Hypothalamus (tissue), 51 donors: Measurements from ENCODE around the gene CACNA2D1.
"Not testable (repeated sequence)": the region's sequence is repeated elsewhere in the genome, so short reads cannot be mapped to it uniquely, and the experiment has no call there.

Experiments used
- DNase-seq, 51 donors: peaks; one replicate each; lab custom pipeline; 2025; lab: John Stamatoyannopoulos, UW

Gene CACNA2D1

DNA sequence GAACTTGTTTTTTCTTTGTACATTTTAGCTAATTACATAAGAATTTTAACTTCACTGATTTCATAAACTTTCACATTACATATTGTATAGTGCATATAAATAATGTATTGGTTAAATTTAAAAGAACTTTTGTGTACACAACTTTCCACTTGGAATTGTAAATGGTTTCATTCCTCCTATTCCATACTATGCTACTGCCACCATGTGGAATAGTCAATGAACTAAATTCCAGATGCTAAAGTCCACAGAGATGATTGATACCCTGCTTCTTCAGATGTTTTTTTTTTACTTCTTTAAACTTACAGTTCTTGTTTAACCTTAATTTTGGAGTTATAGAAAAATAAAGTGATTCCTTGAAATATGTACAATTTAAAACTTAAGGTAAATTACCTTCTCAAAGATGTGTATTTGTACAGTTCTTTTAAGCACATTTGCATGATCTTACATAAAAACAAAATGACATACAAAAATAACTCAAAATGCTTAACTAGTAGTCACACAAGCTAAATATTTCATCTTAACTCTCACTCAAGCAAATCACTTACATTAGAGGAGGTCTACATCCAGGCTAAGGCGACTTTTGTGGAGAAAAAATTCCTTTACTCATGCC, 426.1 kb downstream of the CACNA2D1 start:
- DNase-seq: peak in 1 of 51 donors; percentile 19

DNA sequence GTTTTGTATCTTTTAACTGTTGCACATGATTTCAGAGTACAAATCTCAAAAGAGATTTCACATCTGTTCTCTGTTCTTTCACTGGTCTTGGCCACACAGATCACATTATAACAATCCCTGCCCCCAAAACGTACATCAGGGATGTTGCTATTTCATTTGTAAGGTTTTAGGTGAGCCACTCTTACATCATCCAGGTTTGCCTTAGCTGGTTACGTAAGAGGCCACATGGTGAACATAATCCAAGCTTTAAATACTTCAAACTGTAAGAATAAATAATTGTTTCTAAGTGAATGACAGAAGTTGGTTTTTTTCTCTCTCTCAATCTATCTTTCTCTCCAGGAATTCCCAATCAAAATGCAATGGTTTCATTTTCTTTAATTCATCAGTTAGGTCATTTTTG, 427.8 kb downstream of the CACNA2D1 start:
- DNase-seq: no peak

DNA sequence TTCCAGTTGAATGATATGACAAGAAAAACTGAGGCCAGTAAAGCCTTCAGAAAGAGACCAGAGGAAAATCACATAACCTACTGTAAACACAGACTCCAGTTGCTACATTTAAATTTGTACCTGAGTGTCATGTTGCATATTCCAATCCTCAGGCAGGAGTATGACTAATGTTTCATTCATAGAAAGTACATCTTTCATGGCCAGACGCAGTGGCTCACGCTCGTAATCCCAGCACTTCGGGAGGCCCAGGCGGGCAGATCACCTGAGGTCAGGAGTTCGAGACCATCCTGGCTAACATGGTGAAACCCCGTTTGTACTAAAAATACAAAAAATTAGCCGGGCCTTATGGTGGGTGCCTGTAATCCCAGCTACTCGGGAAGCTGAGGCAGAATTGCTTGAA, 429.0 kb downstream of the CACNA2D1 start:
- not testable (repeated sequence) for DNase-seq

DNA sequence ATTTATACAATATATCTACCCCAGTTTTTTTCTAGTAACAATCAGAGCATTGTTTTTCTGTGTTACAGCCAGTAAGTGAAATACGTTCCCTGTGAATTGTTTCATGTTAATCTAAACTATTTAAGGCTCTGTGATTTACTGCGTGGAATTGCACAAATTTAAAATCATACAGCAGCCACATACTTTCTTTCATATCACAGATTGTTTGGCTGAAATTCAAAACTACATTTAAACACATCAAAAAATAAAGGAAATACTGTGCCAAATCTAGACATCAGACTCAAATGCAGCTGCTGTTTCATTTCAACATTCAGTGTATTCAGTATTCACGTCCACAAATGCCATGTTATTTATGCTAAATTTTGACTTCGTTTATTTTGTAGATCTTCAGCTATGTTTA, 431.1 kb downstream of the CACNA2D1 start:
- DNase-seq: peak in 1 of 51 donors; percentile 9

DNA sequence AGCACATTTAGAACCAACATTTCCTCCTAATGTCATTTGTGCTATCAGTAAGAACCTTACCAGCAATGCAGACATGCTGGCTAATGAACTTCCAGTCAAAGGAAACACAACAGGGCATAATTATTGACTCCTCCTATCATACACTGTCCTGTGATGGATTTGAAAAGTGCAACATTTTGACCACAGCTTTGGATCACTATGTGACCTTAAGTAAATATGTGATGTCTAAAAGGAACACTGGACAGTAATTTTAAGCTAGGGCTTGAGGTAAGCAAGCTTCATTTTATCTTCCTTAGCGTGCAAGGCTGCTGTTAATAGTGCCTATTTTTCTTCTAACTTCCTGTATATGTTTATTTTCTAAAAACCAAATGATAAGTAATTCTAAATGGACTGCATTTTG, 433.2 kb downstream of the CACNA2D1 start:
- no peak for DNase-seq

DNA sequence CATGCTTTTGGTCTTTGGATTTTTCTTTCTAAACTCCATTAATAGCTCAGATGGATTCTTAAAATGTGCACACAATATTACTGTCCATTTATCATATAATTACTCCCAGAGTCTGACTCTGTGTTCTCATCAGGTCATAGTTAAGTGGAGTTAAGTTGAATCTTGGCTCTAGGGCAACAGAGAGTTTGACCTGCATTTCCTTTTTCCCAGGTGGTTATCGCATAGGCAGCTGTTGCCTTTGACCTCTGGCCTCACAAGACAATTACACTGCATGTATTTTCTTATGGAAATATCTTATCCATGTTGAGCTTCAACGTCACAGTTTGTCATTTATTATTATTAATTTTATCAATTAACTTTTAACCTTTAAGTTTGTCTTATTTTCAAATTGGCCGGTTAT, 436.3 kb downstream of the CACNA2D1 start:
- DNase-seq: no peak

DNA sequence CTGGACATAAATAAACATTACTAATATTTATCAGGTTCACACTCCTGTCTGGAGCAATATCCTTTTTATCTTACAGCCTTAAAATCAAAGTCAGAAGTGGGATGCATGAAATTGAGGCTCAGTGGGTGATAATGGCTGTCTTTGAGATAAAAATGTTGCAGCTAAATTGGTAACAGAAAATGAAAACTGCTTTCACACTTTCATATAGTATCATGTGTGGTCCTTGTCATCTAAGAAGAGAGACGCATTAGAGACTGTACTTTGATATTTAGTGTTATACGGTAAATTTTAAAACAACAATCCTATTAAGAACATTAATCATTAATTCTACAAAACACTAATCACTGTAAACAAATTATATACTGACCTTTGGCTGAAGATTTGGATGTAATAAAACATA, 438.5 kb downstream of the CACNA2D1 start:
- no peak for DNase-seq

DNA sequence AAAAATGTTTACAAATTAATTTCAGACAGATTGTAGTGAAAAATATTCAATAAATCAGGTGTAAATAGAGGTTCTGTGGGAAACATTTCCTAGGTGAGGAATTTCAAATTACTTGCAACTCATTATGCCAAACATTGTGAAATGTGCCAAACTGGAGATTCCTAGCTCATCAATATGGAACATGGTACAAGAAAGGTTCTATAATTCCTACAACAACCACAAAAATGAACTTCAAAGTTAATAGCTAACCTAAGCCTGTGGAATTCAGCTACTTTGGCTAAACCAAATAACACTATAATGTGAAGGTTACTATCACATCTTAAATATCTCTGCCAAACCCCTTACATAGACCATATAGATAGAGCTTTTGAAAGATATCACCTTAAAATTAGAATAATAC, 450.4 kb downstream of the CACNA2D1 start:
- no peak for DNase-seq

DNA sequence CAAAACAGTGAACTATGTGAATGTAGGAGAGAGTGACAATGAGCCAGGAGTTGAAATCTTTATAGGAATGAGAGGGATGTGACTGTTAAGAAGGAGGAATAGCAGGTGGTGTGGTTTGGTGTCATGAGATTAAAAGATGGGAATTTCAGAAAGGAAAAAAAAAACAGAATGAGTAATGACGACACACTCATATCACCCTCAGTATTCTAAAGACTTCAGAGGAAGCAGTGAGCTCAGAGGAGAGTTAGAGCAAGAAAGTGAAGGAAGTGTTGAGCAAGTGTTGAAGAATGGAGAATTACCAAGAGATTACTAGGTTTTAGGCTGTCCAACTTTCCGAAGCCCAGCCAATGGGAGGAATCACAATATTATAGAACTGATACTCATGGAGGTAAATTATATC, 453.2 kb downstream of the CACNA2D1 start:
- no peak for DNase-seq

DNA sequence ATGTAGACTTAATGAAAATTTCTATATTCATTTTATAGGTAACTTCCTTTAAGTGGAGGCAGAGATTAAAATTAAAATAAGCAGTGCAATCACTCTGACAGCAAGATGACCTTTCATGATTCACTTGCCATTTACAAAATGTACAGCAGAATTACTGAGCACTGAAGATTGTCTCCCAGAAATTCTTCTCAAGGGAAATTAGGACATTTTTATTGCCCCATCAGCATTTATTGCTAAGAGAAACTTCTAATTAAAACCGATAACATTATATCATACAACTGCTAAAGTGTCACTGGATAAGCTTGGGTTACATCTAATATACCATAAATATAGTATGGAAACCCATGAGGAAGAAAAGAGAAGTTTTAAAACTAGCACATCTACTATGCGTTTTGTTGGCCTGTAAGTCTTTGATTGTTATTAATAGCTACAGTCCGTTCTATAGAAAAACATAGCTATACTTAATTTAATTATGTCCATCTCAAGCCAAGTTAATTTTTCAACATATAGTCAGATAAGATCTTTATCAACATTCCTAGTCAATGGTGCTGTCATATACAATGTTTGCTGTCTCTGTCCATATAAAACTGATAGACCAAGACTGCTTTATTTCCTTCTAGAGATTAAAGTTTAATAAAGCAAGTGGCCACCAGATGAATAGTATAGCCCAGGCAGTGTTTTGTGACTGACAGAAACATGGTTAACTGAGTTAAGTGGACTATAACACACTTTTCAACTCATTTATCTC, 456.7 kb downstream of the CACNA2D1 start:
- DNase-seq: no peak

DNA sequence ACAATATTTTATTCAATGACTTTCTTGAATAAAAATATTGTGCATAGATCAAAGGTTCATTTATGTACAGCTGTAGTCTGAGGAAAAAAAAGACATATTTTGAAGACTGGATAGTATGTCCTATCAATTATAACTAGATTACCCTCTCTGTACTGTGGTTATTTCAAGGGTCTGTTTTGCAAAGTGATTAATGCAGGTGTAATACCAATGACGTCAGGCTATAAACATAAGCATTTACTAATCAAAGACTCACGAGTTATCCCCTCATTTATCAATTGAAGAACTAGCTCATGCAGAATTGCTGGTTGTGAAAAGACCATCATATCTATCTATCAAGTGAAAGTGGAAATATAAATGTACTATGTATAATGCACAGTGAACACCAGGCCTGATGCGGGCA, 460.2 kb downstream of the CACNA2D1 start:
- DNase-seq: no peak

DNA sequence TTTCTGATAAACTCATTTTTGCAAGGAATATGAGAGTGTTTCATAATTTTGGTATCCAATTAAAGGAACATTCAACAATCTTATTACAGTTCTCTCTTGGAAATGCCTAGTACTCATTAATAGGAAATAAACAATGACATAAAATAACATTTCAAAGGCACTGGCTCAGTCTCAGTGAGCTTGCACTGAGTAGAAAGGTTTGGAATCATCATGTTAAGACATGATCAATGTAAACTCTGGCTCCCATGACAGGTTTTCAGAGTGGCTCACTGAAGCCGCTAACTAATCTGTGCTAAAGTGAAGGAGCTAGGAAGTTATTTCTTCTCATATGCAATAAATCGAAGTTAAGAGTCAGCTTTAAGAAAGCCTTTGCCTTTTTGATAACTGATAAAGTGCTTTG, 470.5 kb downstream of the CACNA2D1 start:
- no peak for DNase-seq

DNA sequence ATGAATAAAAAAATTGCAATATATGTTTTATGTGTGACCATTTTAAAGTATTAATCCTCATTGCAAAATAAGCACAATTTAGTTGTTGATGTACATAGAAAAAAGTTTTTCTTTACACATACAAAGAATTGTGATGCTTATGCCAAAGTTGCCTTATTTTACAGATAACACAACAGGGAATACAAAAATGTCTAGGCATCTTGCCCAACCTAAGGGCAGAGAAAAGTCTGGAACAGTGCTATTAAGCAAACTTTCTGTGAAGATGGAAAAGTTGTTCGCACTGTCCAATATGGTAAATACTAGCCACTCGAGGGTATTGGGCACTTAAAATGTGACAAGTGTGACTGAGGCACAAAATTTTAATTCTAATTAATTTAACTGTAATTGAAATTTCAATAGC, 483.6 kb downstream of the CACNA2D1 start:
- DNase-seq: no peak

DNA sequence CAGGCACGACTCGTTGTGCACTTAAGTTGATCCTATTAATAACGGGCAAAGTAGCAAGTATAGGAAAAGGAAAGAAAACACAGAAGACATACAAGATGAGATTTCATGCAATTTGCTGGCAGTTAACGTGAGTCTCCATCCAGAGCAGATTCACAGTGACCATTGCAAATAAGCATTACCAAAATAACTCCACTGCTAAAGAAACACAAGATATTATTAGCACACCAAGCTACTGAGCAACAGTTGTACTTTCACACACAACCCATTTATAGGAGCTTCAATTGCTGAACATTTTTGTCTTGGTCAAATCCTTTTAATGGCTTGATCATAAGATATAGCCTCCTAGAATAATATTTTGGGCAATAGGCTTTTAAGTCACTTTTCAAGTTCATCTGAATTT, 486.1 kb downstream of the CACNA2D1 start:
- no peak for DNase-seq

DNA sequence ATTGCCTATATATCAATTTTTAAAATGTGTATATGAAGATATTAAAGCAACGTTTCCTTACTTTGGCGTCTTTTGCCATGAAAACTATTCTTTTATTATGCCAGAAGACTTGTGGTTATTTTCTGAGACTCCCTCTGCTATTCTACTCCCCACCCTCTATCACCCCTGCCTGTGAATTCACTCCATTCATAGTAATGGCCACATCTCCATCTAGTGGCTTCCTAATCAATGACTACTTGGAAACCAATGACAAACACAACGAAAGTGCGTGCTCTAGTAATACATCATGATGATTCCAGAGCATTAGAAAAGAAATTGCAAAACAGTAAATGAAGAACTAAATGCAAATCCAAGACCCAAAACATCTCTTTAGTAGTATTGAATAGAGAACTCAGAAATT, 487.1 kb downstream of the CACNA2D1 start:
- DNase-seq: peak in 4 of 51 donors; percentile 0 to 60 (median 6)

DNA sequence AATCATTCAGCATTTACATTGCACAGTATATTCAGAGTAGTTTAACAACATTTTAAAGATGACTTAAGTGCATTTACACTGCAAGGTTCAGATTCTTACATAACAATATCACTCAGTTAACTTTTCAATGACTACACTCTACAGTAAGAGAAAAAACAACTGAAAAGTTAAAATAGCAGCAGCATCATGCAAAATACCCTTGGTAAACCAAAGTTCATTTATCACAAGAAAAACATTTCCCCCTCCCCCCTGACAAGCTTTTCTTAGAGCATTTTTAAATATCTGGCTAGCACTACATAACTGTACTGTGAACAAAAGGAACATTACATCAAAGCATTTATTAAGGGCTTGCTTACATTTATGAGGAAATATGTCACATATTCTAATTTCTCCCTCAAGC, 494.3 kb downstream of the CACNA2D1 start:
- no peak for DNase-seq

DNA sequence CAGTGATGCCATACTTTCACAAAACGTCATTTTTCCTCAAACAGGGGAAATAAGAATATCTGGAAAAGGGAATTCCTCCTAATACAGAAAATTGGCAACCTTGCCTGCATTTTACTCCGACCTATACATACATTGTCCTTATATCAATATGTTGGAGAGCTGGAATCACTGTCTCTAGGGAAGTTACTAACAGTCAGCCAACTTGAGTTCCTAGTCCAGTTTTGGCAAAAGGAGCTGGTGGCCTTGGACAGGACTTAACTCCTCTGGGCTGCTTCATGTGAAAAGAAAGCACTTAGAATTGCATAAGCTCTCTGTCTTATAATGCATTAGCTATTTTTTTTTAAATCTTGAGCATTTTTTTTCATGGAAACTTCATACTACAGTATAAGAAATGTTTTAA, 499.5 kb downstream of the CACNA2D1 start:
- DNase-seq: peak in 1 of 51 donors; percentile 1

DNA sequence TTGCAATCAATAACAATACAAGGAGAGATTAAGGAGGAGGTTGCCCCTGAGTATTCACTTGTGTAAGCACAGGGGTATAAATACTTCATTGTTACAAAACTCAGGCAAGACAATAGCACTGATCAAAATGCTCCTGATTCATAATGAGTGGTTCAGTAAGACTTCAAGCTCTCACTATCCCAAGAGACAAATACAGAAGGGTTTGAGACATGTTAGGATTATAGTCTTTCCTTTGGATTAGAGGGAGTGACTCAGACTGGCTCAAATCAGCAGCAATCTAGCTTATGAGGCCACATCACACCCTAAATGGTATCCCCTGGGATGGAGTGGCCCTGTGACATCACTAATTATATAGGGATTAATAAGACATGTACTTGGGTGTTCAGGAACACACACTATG, 506.5 kb downstream of the CACNA2D1 start:
- DNase-seq: no peak

DNA sequence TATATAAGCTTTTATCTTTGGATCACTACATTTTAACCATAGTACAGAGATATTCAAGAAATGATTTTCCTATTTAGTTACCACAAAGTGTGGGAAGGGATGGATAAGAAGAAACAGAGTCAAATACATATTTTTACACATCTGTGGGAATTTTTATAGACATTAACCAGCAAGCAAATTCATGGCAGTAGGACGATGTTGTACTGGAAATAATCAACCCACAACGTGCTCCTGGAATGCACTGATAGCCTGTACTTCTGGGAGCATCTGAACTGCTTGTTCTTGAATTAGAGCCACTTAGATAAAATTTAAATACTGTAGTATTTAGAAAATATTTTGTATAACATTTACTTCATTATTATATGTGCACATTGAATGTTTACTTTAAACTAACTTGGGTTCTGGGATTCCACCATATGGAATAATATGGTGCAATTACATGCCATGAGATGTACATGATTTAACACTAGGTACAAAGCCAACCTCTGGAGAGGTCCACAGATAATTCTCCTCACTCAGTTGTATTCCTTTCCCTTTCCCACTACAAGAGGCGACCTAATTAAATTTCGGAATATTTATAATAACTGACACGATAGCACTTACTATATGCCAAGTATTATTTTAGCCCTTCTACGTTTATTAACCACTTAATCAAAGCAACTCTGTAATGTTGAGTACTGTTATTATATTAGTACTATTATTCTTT, 508.8 kb downstream of the CACNA2D1 start:
- no peak for DNase-seq

DNA sequence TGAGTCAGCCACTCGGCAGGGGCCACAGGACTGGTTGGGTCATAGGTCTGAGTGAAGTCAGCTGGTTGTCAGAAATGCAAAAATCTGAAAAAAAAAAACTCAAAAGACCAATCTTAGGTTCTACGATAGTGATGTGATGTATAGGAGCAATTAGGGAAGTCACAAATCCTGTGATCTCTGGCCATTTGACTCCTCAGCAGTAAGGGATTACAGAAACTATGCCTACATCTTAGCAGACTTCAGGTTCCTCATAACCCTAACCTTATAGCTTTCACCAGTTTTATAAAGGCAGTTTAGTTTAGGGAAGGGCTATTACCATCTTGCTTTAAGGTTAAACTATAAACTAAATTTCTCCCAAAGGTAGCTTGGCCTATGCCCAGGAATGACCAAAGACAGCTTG, 510.6 kb downstream of the CACNA2D1 start:
- DNase-seq: no peak

DNA sequence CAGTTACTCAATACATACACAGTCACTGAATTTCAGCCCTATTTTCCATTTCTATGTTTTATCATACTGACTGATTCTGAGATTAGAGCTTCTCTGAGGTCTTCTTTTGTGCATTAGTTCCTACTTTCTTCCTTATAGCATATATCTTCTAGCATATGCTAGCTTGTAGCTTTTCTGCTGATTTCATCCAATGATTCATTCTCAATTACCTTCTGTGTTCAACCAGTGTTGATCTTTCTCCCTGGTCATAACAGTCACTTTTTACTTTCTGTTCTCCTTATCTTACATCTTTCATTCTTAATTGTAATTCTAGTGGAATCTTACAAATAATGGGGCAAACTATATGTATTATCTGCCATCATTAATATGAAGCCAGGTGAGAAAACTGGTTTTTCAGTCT, 514.2 kb downstream of the CACNA2D1 start:
- no peak for DNase-seq

DNA sequence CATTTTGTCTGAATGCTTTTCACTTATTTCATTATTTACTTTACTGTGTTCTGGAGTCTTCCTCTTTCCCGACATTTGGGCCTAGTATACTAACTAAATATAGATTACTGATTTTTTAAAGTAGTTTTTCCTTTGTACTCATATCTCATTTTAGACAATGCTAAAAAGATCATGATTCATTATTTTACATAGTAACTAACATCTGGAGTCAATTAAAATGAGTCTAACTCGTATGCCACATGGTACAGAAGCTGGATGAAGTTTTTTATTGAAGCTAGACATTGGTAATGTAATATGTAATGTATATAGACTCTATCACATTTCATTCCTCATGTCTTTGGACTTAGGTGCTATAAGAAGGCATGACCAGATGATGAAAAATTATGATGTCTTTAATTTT, 517.4 kb downstream of the CACNA2D1 start:
- no peak for DNase-seq
